Naive thymus-derived CD4-positive, alpha-beta T cell (primary cell): ENCODE data around the gene FEM1A. TPM values are rescaled to one million over a fixed set of nuclear protein-coding genes. Genes with fewer than 3 reads are reported as not detected.
"Not testable (repeated sequence)": the region's sequence is repeated elsewhere in the genome, so short reads cannot be mapped to it uniquely, and the experiment has no call there.

Source experiments
- ATAC-seq: fragments of 150-1000 bp; cut with Tn5 transposase; 2 replicates; pipeline ENCODE4 v1.10.0; 2021; ENCODE audit warnings: mild to moderate bottlenecking, moderate library complexity
- CTCF ChIA-PET: fragments of 350-600 bp; sonication (Branson Sonifier 250); formaldehyde crosslinking; loops from one replicate; lab custom pipeline; 2021; ENCODE audit warnings: antibody characterized with exemption; lab: Charles Lee
- POLR2A ChIA-PET: fragments of 350-600 bp; sonication (Branson Sonifier 250); formaldehyde crosslinking; loops from one replicate; lab custom pipeline; 2021; ENCODE audit warnings: antibody characterized with exemption, inconsistent platforms; lab: Charles Lee
- DNase-seq, 9 donors: peaks; one replicate each; pipeline versions ENCODE4 v3.0.0 to v3.0.0-alpha.2; 2020 to 2022; ENCODE audit warnings: mixed read lengths in 1 of 9
- H3K27ac ChIP-seq: one replicate; pipeline ENCODE4 v1.7.0; 2013; ENCODE audit warnings: mild to moderate bottlenecking, low read depth, low read length, moderate library complexity
- H3K27me3 ChIP-seq, 2 donors: one replicate each; pipeline ENCODE4 v1.7.0; 2013; ENCODE audit warnings: low read length in 2 of 2, mild to moderate bottlenecking in 2 of 2, moderate library complexity in 2 of 2; ENCODE audit not compliant: control insufficient read depth in 2 of 2, insufficient read depth in 2 of 2
- H3K36me3 ChIP-seq, 3 experiments: 1 replicate in 2 of 3; 2 replicates in 1 of 3; pipeline ENCODE4 v1.7.0; 2013; ENCODE audit warnings: low read length in 3 of 3, mild to moderate bottlenecking in 3 of 3, moderate library complexity in 1 of 3; ENCODE audit not compliant: insufficient read depth in 3 of 3, control insufficient read depth in 2 of 3
- H3K4me1 ChIP-seq, 2 donors: one replicate each; pipeline ENCODE4 v1.7.0; 2013; ENCODE audit warnings: low read length in 2 of 2, mild to moderate bottlenecking in 2 of 2, moderate library complexity in 1 of 2; ENCODE audit not compliant: control insufficient read depth in 2 of 2, insufficient read depth in 2 of 2
- H3K4me3 ChIP-seq: 2 replicates; pipeline ENCODE4 v1.7.0; 2013; ENCODE audit warnings: mild to moderate bottlenecking, low read length
- H3K9me3 ChIP-seq, 3 experiments: 1 replicate in 2 of 3; 2 replicates in 1 of 3; pipeline ENCODE4 v1.7.0; 2013; ENCODE audit warnings: low read length in 3 of 3; ENCODE audit not compliant: control insufficient read depth in 2 of 3
- H3K27ac Mint-ChIP-seq, 9 donors: one replicate each; pipeline ENCODE4 v1.8.0; 2020 to 2022; ENCODE audit warnings: mixed read lengths in 9 of 9, mild to moderate bottlenecking in 8 of 9, moderate library complexity in 5 of 9, inconsistent platforms in 2 of 9
- H3K27me3 Mint-ChIP-seq, 5 donors: one replicate each; pipeline ENCODE4 v1.8.0; 2021 to 2022; ENCODE audit warnings: mixed read lengths in 5 of 5, mild to moderate bottlenecking in 1 of 5
- H3K36me3 Mint-ChIP-seq, 5 donors: one replicate each; pipeline ENCODE4 v1.8.0; 2020 to 2022; ENCODE audit warnings: mixed read lengths in 5 of 5, mild to moderate bottlenecking in 3 of 5, inconsistent platforms in 1 of 5
- H3K4me1 Mint-ChIP-seq, 7 donors: one replicate each; pipeline ENCODE4 v1.8.0; 2020 to 2022; ENCODE audit warnings: mixed read lengths in 7 of 7, mild to moderate bottlenecking in 3 of 7, inconsistent platforms in 1 of 7
- H3K4me3 Mint-ChIP-seq, 10 donors: one replicate each; pipeline ENCODE4 v1.8.0; 2020 to 2022; ENCODE audit warnings: mild to moderate bottlenecking in 10 of 10, mixed read lengths in 10 of 10, moderate library complexity in 6 of 10, inconsistent platforms in 2 of 10
- H3K9me3 Mint-ChIP-seq, 11 donors: one replicate each; pipeline ENCODE4 v1.8.0; 2020 to 2022; ENCODE audit warnings: mixed read lengths in 11 of 11, mild to moderate bottlenecking in 4 of 11, inconsistent platforms in 1 of 11, moderate library complexity in 1 of 11
- intact Hi-C, 2 donors: fragments of 100-400 bp; cut with micrococcal nuclease; formaldehyde crosslinking; loops; one replicate each; pipeline ENCODE4 v1.15.1; 2023
- polyA plus RNA-seq, 2 donors: library from polyadenylated mRNA; unstranded; fragments of 300-500 nt; fragmentation: Illumina TruSeq; gene quantifications; one replicate each; pipeline ENCODE4 v1.2.3, GENCODE V29; 2021
- total RNA-seq, 6 experiments: library from RNA in 5 of 6; stranded (reverse) in 5 of 6; gene quantifications; 1 replicate in 5 of 6; 2 replicates in 1 of 6; pipeline ENCODE4 v1.2.3 and lab custom pipeline; 2021 to 2026

FEM1A gene
- total and polyA plus RNA-seq, 7 experiments from 2014 or later: 2.4 to 17.2 (median 14.1) TPM

- peak; percentile 97 for ATAC-seq
- peak within 1 kb of the TSS; percentile 77 for H3K4me3 ChIP-seq
- peaks cover 4 to 16% of the 10 kb centered on the region in 2 donors for H3K4me1 ChIP-seq
- Mint-ChIP-seq H3K27me3 (no peaks in the 10 kb centered on the region), H3K36me3 (peaks cover 0 to 13% (median 0%) of the 10 kb centered on the region in 5 donors), H3K4me1 (peaks cover 20 to 35% (median 26%) of the 10 kb centered on the region in 7 donors), H3K4me3 (peak within 1 kb of the TSS; percentile 72 to 99 (median 90)), H3K9me3 (peaks cover 0 to 2% (median 0%) of the 10 kb centered on the region in 11 donors), H3K27ac (peak within 1 kb of the TSS; percentile 72 to 96 (median 91))
- DNase-seq: peak; percentile 66 to 89 (median 70)
- peaks cover 0 to 6% (median 0%) of the 10 kb centered on the region in 3 experiments for H3K36me3 ChIP-seq
- peak within 1 kb of the TSS; percentile 95 for H3K27ac ChIP-seq
- no peaks in the 10 kb centered on the region for H3K9me3 ChIP-seq
- ChIA-PET POLR2A (interaction anchor here (1.0 to 1.3 kb wide), 2 partner anchors 41 to 99 kb away, joined by 3 read pairs; no protein-coding TSS in a partner anchor), CTCF (interaction anchor here (3.1 kb wide), 1 partner anchor 23 kb away, joined by 14 read pairs; no protein-coding TSS in a partner anchor)
- intact Hi-C loops: loop anchor here (1.0 to 2.0 kb wide), 3 partner anchors 16 to 40 kb away; partner anchors contain the start of gene FEM1A (in 1 of the 2)
- no peaks in the 10 kb centered on the region for H3K27me3 ChIP-seq
Measured at GRCh38 chr19:4831304-4831978, 39.9 kb downstream of the FEM1A start, which contains the start of gene TICAM1. TICAM1 (minus strand) TSS chr19:4831712; CDS start chr19:4818377, 13,335 bp downstream.

DNA sequence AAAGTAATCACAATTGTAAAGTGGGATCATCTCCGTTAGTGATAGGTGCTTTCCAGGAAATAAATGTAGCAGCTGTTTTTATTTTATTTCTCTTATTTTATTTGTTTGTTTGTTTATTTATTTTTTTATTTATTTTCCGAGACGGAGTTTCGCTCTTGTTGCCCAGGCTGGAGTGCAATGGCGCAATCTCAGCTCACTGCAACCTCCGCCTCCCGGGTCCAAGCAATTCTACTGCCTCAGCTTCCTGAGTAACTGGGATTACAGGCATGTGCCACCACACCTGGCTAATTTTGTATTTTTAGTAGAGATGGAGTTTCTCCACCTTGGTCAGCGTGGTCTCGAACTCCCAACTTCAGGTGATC, 40.4 kb downstream of the FEM1A start:
- intact Hi-C loops: loop anchor here (1.0 to 2.0 kb wide), 3 partner anchors 17 to 41 kb away; partner anchors contain the start of gene FEM1A (in 1 of the 2)

GRCh38 chr19:4832776-4833175, 41.2 kb downstream of the FEM1A start:
- Histone ChIP-seq H3K4me1 (peaks cover 4 to 16% of the 10 kb centered on the region in 2 donors), H3K4me3 (no peak overlapping the region), H3K36me3 (peaks cover 0 to 6% (median 0%) of the 10 kb centered on the region in 3 experiments), H3K27ac (no peak overlapping the region), H3K27me3 (no peaks in the 10 kb centered on the region), H3K9me3 (no peaks in the 10 kb centered on the region)
- no peaks in the 10 kb centered on the region for H3K9me3 Mint-ChIP-seq
- H3K27ac Mint-ChIP-seq: peak overlapping the region in 7 of 9 donors; percentile 32 to 96 (median 62)
- intact Hi-C loops: no loop called here
- peaks cover 0 to 13% (median 0%) of the 10 kb centered on the region in 5 donors for H3K36me3 Mint-ChIP-seq
- H3K4me3 Mint-ChIP-seq: peak overlapping the region; percentile 20 to 99 (median 66)
- ChIA-PET POLR2A (no interaction called here), CTCF (interaction anchor here (0.8 kb wide), 1 partner anchor 41 kb away, joined by 5 read pairs; the partner anchor contains the start of gene FEM1A)
- H3K27me3 Mint-ChIP-seq: no peaks in the 10 kb centered on the region
- ATAC-seq (no peak), DNase-seq (no peak)
- peaks cover 20 to 33% (median 25%) of the 10 kb centered on the region in 7 donors for H3K4me1 Mint-ChIP-seq

More for the DNA sequence above, 40.4 kb downstream of the FEM1A start:
- H3K9me3 ChIP-seq, DNase-seq, H3K27me3 ChIP-seq, ATAC-seq, H3K9me3 Mint-ChIP-seq, H3K27me3 Mint-ChIP-seq, H3K36me3 ChIP-seq: not testable (repeated sequence)
- POLR2A ChIA-PET: interaction anchor here (1.3 kb wide), 1 partner anchor 41 kb away, joined by 3 read pairs; no protein-coding TSS in a partner anchor
- H3K4me3 Mint-ChIP-seq: peak overlapping the region; percentile 72 to 99 (median 90)
- peaks cover 0 to 13% (median 0%) of the 10 kb centered on the region in 5 donors for H3K36me3 Mint-ChIP-seq
- CTCF ChIA-PET: interaction anchor here (0.6 to 0.8 kb wide), 2 partner anchors 40 to 789 kb away, joined by 3 to 5 read pairs; partner anchors contain the start of gene FEM1A
- H3K4me1 Mint-ChIP-seq: peaks cover 20 to 35% (median 26%) of the 10 kb centered on the region in 7 donors
- Histone ChIP-seq H3K4me3 (peak overlapping the region; percentile 77), H3K27ac (peak overlapping the region; percentile 95), H3K4me1 (peaks cover 4 to 16% of the 10 kb centered on the region in 2 donors)
- H3K27ac Mint-ChIP-seq: peak overlapping the region; percentile 71 to 96 (median 89)

GRCh38 chr19:4839192-4839591, 47.7 kb downstream of the FEM1A start:
- H3K9me3 Mint-ChIP-seq: no peaks in the 10 kb centered on the region
- Histone ChIP-seq H3K4me1 (no peaks in the 10 kb centered on the region), H3K27ac (no peak overlapping the region), H3K36me3 (peaks cover 0 to 20% (median 0%) of the 10 kb centered on the region in 3 experiments), H3K9me3 (no peaks in the 10 kb centered on the region), H3K27me3 (no peaks in the 10 kb centered on the region), H3K4me3 (no peak overlapping the region)
- H3K27ac Mint-ChIP-seq: no peak overlapping the region
- H3K4me1 Mint-ChIP-seq: peaks cover 0 to 8% (median 0%) of the 10 kb centered on the region in 7 donors
- ChIA-PET POLR2A (no interaction called here), CTCF (interaction anchor here (1.4 kb wide), 1 partner anchor 29 kb away, joined by 3 read pairs; no protein-coding TSS in a partner anchor)
- intact Hi-C loops: no loop called here
- H3K4me3 Mint-ChIP-seq: no peak overlapping the region
- peaks cover 0 to 18% (median 6%) of the 10 kb centered on the region in 5 donors for H3K36me3 Mint-ChIP-seq
- ATAC-seq (no peak), DNase-seq (no peak)
- no peaks in the 10 kb centered on the region for H3K27me3 Mint-ChIP-seq

- no peaks in the 10 kb centered on the region for H3K4me1 ChIP-seq
- peaks cover 0 to 37% (median 0%) of the 10 kb centered on the region in 3 experiments for H3K36me3 ChIP-seq
- Mint-ChIP-seq H3K4me3 (no peak overlapping the region), H3K9me3 (no peaks in the 10 kb centered on the region), H3K27ac (no peak overlapping the region), H3K36me3 (peaks cover 0 to 27% (median 8%) of the 10 kb centered on the region in 5 donors), H3K4me1 (peaks cover 0 to 8% (median 0%) of the 10 kb centered on the region in 7 donors), H3K27me3 (no peaks in the 10 kb centered on the region)
- H3K27me3 ChIP-seq: no peaks in the 10 kb centered on the region
- H3K27ac ChIP-seq: no peak overlapping the region
- DNase-seq: no peak
- no peak overlapping the region for H3K4me3 ChIP-seq
- intact Hi-C loops: no loop called here
- no peaks in the 10 kb centered on the region for H3K9me3 ChIP-seq
- CTCF ChIA-PET: no interaction called here
- POLR2A ChIA-PET: no interaction called here
- ATAC-seq: no peak
Measured at GRCh38 chr19:4843647-4843965, 52.1 kb downstream of the FEM1A start.

GRCh38 chr19:4844348-4845179, 53.0 kb downstream of the FEM1A start:
- no peak overlapping the region for H3K4me3 Mint-ChIP-seq
- no peak for ATAC-seq
- H3K27ac ChIP-seq: no peak overlapping the region
- H3K4me3 ChIP-seq: no peak overlapping the region
- H3K9me3 ChIP-seq: no peaks in the 10 kb centered on the region
- no peaks in the 10 kb centered on the region for H3K27me3 Mint-ChIP-seq
- no peak overlapping the region for H3K27ac Mint-ChIP-seq
- intact Hi-C loops: no loop called here
- no peaks in the 10 kb centered on the region for H3K27me3 ChIP-seq
- peaks cover 0 to 8% (median 0%) of the 10 kb centered on the region in 7 donors for H3K4me1 Mint-ChIP-seq
- H3K9me3 Mint-ChIP-seq: no peaks in the 10 kb centered on the region
- peaks cover 0 to 23% (median 6%) of the 10 kb centered on the region in 5 donors for H3K36me3 Mint-ChIP-seq
- DNase-seq: no peak
- ChIA-PET CTCF (interaction anchor here (1.2 kb wide), 1 partner anchor 34 kb away, joined by 3 read pairs; no protein-coding TSS in a partner anchor), POLR2A (no interaction called here)
- H3K36me3 ChIP-seq: peaks cover 0 to 30% (median 0%) of the 10 kb centered on the region in 3 experiments
- H3K4me1 ChIP-seq: no peaks in the 10 kb centered on the region
